Umbilical cord (tissue), 2 donors: ENCODE results near the gene KIAA0586. TPM values are rescaled to one million over a fixed set of nuclear protein-coding genes. Genes with fewer than 3 reads are reported as not detected.
A peak's percentile ranks its signal among the peaks of the same experiment; 100 is the strongest.
"Not testable (repeated sequence)": the region's sequence is repeated elsewhere in the genome, so short reads cannot be mapped to it uniquely, and the experiment has no call there.

Experiments
- DNase-seq: peaks from one replicate; pipeline ENCODE4 v3.0.0-alpha.2; 2015; ENCODE audit warnings: low spot score
- total RNA-seq: library from RNA; depleted of rRNA; stranded (reverse); fragments of >200 nt; gene quantifications from one replicate; pipeline ENCODE4 v1.2.3, GENCODE V29; 2014; ENCODE audit warnings: low replicate concordance; ENCODE audit not compliant: insufficient read depth

Gene KIAA0586
- total RNA-seq, 1 donor from 2014 or later: 33.7 TPM

DNA sequence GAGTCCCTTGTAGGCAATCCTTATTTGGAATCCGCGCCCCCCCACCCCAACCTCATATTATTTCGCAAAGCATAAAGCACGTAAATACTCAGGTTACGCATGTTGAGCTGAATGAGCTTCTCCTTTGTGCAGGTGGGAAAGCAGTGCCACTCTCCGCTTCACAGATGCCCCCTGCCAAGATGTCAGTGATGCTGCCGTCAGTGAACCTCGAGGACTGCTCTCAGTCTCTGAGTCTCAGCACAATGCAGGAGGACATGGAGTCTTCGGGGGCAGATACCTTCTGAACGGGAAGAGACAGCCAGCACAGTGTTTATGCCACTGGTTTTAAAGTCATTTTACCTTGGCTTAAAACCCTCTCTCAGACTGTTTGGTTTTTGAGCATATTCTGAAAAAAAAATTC, 120.1 kb downstream of the KIAA0586 start:
- DNase-seq: no peak

- DNase-seq: no peak
Observed at GRCh38 chr14:58549105-58549757, 121.7 kb downstream of the KIAA0586 start.

DNA sequence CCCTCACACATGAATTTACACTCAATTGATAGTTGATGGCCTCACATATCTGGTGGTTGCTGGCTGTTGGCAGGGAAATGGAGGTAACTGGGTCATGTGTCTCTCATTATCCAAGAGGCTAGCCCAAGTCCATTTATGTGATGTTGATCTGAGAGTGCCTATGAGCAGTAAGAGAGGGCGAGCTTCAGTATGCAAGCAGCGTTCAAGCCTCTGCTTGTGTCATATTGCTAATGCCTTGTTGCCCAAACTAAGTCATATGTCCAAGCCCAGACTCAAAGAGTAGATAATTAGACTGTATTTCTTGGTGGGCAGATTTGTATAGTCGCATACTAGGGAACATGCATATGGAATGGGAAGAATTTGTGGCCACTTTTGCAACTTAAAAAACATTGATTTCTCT, 126.4 kb downstream of the KIAA0586 start:
- no peak for DNase-seq

DNA sequence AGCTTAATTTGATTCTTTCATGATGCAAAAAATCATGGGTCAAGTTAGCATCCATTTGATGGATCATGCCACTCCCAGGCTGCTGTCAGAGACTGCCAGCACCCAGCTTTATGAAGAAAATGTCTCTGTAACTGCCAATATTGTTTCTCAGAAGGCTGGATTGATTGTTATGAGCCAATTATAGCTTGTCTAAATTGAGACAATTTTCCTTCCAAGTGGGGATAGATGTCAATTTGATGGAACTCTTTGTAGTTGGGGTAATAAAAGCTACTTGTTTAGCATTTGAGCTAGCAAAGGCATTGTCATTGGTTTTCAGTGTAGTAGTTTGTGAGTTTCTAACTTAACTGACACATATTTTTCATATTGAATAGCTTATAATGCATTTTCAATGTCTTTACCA, 128.1 kb downstream of the KIAA0586 start:
- no peak for DNase-seq

DNA sequence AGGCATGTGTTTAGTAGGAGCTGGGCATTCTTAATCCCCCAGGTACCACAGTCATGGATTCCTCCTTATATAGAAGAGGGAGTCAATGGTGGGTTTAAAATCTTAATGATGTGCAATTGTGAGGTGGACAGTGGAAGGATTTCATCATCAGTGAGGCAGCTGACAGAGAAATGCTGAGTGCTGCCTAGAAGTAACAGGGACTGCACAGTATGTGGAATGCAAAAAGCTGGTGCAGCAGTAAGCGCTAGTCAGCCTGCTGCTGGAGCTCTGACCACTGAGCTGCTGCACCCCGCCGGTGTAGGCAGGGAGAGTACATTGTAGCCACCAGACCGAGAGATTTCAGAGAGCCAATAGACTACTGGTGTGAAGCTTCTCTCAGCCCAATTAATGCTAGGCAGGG, 129.7 kb downstream of the KIAA0586 start:
- DNase-seq: no peak

DNA sequence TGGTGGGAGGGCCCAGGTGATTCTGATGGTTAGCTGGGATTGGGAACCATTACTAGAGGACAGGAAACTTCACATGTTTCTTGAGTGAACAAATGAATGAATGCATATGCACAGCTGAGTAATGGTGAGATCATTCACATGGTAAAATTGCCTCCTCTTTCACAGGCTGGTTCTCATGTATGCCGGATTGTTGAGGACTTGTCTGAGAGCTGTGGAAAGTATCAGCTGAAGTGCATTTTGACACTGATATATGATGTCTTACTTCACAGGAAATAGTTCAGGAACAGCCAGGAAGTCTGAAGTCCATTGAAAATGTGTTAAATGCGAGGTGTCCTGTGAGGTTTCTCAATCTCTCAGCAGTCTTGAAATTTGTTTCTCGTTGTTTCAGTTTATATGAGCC, 132.7 kb downstream of the KIAA0586 start:
- DNase-seq: no peak

GRCh38 chr14:58562141-58562540, 134.6 kb downstream of the KIAA0586 start:
- DNase-seq: no peak

DNA sequence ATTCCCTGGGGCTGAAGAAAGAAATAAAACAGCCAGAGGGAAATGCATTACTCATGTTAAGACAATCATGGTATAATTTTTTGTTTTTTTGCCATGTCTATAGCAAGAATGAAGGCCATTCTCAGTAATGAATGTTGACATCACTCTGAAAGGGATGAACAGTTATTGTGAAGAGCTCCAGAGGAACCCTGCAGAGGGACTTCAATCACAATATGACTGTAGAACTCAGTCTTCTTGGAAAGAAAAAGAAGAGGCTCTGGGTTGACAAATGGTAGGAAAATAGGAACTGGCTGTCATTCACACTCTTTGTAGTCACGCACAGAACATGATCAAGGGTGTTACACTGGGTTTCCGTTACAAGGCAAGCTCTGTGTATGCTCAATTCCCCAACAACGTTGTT, 136.5 kb downstream of the KIAA0586 start:
- DNase-seq: no peak

DNA sequence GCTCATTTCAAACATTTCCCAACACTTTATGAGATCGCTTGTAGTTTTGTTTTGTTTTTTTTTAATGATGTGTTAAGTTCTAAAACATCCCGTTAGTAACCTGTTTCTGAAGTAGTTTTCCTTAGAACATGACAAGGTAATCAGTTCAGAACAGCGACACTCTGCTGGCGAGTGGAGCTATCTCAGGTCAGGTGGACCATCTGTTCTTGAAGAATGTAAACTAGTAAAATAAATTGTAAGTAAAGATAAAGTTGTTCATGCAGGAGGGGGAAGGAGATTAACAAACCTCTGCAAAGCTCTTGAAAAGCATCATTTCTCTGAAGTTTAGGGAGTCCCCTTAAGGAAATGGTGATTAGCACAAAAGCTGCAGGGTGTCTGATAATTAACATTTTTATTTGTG, 138.3 kb downstream of the KIAA0586 start:
- DNase-seq: no peak

GRCh38 chr14:58566979-58567378, 139.5 kb downstream of the KIAA0586 start:
- no peak for DNase-seq

DNA sequence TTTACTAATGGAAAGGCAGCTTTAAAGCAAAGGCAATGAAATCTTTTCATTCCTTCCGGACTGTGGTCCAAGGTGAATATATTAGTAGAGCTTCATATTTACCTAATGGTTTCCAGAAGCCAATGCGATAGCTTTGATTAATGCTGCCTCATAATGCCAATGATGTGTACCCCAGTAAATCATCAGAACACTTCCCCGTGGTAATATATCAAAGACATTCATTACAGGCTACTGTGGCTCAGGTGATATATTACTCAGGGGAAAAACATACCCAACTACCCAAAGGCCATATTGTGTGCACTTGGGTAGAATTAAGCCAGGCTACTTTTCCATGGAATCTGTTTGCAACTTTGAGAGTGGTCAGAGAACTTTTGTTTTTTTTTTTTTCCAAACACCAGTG, 140.8 kb downstream of the KIAA0586 start:
- no peak for DNase-seq

GRCh38 chr14:58571256-58571655, 143.7 kb downstream of the KIAA0586 start:
- DNase-seq: no peak

GRCh38 chr14:58571769-58572472, 144.4 kb downstream of the KIAA0586 start:
- DNase-seq: peak; percentile 73

DNA sequence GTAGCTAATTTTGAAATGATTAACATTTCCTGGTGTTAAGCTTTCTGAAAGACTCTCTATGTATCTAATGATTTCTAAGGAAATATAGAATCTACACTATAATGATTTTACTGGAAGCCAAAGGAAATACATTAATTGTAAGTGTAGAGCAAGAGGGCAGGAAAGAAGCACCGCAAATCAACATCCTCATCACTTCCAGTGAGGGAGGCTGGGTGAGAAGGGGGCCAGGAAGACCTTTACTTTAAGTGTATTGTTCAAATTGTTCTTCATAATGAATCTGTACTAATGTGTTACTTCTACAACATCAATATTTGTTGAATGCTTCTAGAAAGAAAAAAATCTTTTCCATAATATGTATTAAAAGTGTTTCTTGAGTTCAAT, 144.9 kb downstream of the KIAA0586 start:
- DNase-seq: no peak

- DNase-seq: no peak
Observed at GRCh38 chr14:58572863-58573262, 145.3 kb downstream of the KIAA0586 start.

GRCh38 chr14:58574623-58575022, 147.1 kb downstream of the KIAA0586 start:
- DNase-seq: no peak

- DNase-seq: no peak
Observed at GRCh38 chr14:58575956-58576355, 148.4 kb downstream of the KIAA0586 start.

GRCh38 chr14:58580035-58580434, 152.5 kb downstream of the KIAA0586 start:
- not testable (repeated sequence) for DNase-seq

- DNase-seq: not testable (repeated sequence)
Observed at GRCh38 chr14:58581389-58581788, 153.9 kb downstream of the KIAA0586 start.

- no peak for DNase-seq
Observed at GRCh38 chr14:58584383-58584782, 156.9 kb downstream of the KIAA0586 start.

DNA sequence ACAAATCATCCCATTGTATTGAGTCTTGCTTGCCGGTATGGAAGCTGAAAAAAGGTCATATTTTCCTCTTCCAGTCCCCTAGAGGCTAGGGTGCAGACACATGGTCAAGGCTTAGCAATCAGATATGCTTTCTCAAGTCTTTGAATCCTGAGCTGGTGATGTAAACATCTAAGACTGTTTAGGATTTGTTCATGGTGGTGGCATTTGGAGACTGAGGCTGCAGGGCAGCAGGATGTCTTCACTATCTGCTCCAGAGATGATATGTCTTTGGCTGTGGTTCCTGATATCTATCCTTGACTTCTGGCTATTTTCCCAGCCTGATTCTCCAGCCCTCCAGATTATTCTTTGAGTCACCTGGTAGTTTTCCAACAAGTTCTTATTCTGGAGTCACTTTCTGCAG, 159.8 kb downstream of the KIAA0586 start:
- peak; percentile 79 for DNase-seq

- DNase-seq: not testable (repeated sequence)
Observed at GRCh38 chr14:58588321-58588720, 160.8 kb downstream of the KIAA0586 start.

- DNase-seq: no peak
Observed at GRCh38 chr14:58593977-58594376, 166.5 kb downstream of the KIAA0586 start.
